HG03175 (cell line): ENCODE measurements around the gene SH3PXD2A.
"Not testable (repeated sequence)": the region's sequence is repeated elsewhere in the genome, so short reads cannot be mapped to it uniquely, and the experiment has no call there.

Source experiments
- ATAC-seq: cut with Tn5 transposase; IDR thresholded peaks from one replicate; pipeline ENCODE4 v1.9.1; 2021; ENCODE audit warnings: mild to moderate bottlenecking, moderate library complexity; ENCODE audit not compliant: unreplicated experiment

Gene SH3PXD2A

GRCh38 chr10:103731026-103731425 is 124.3 kb downstream of the SH3PXD2A start:
- ATAC-seq, result not testable (repeated sequence)

- no peak for ATAC-seq
These were observed 125.5 kb downstream of the SH3PXD2A start for GRCh38 chr10:103729851-103730250.

GRCh38 chr10:103727991-103728689 is 127.2 kb downstream of the SH3PXD2A start:
- no peak for ATAC-seq

GRCh38 chr10:103727546-103727963 is 127.8 kb downstream of the SH3PXD2A start:
- no peak for ATAC-seq

- no peak for ATAC-seq
These were observed 128.7 kb downstream of the SH3PXD2A start for GRCh38 chr10:103726637-103727036.

- no peak for ATAC-seq
These were observed 130.1 kb downstream of the SH3PXD2A start for GRCh38 chr10:103725242-103725641.

- no peak for ATAC-seq
These were observed 130.6 kb downstream of the SH3PXD2A start for GRCh38 chr10:103724771-103725170.

- ATAC-seq, result no peak
These were observed 131.3 kb downstream of the SH3PXD2A start for GRCh38 chr10:103724074-103724473.

- no peak for ATAC-seq
These were observed 131.8 kb downstream of the SH3PXD2A start for GRCh38 chr10:103723557-103723956.

- no peak for ATAC-seq
These were observed 132.7 kb downstream of the SH3PXD2A start for GRCh38 chr10:103722632-103723031.

- ATAC-seq, result no peak
These were observed 134.4 kb downstream of the SH3PXD2A start for GRCh38 chr10:103720964-103721335.

- ATAC-seq, result no peak
These were observed 134.9 kb downstream of the SH3PXD2A start for GRCh38 chr10:103720328-103720963.

GRCh38 chr10:103719036-103719435 is 136.3 kb downstream of the SH3PXD2A start:
- ATAC-seq, result no peak

- no peak for ATAC-seq
These were observed 137.1 kb downstream of the SH3PXD2A start for GRCh38 chr10:103718247-103718620.

- ATAC-seq, result no peak
These were observed 137.8 kb downstream of the SH3PXD2A start for GRCh38 chr10:103717341-103718246.

- no peak for ATAC-seq
These were observed 138.9 kb downstream of the SH3PXD2A start for GRCh38 chr10:103716206-103717160.

GRCh38 chr10:103715430-103715829 is 139.9 kb downstream of the SH3PXD2A start:
- ATAC-seq, result no peak

- no peak for ATAC-seq
These were observed 141.0 kb downstream of the SH3PXD2A start for GRCh38 chr10:103714232-103714891.

- no peak for ATAC-seq
These were observed 141.7 kb downstream of the SH3PXD2A start for GRCh38 chr10:103713676-103714075.
